ENCODE data around the gene HSD17B2.

DNA sequence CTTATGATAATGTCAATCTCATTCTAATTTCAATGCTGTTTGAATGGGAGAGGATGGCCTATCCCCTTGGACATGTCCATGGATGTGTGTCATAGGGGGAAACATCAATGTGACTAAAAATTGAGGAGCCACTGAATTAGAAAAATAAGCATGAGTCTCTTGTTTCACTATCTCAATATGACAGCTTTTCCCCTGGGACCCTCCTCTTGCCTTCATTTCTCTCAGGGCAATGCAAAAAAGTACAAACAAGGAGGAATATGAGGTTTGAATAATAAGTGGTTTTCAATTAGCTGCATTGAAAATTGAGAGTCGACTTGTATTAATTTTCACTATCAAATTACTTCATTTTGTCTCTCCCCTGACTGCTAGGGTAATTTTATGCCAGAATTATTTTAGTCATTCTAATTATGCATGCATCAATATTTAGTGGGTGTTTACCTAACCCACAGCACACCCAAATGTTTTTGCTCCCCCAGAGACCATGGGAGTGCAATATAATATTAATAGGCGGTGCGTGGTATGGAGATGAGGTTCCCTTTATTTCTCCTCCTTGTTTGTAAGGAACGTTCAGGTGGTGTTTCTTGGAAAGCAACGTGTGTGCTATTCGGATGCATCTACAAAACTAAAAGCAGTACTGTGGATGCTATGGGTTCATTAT lies 17.0 kb upstream of the HSD17B2 start:
- TF ChIP-seq, protein P1, sequence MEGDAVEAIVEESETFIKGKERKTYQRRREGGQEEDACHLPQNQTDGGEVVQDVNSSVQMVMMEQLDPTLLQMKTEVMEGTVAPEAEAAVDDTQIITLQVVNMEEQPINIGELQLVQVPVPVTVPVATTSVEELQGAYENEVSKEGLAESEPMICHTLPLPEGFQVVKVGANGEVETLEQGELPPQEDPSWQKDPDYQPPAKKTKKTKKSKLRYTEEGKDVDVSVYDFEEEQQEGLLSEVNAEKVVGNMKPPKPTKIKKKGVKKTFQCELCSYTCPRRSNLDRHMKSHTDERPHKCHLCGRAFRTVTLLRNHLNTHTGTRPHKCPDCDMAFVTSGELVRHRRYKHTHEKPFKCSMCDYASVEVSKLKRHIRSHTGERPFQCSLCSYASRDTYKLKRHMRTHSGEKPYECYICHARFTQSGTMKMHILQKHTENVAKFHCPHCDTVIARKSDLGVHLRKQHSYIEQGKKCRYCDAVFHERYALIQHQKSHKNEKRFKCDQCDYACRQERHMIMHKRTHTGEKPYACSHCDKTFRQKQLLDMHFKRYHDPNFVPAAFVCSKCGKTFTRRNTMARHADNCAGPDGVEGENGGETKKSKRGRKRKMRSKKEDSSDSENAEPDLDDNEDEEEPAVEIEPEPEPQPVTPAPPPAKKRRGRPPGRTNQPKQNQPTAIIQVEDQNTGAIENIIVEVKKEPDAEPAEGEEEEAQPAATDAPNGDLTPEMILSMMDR (IDR thresholded peaks at IDR 0.05 in 4 of 5, conservative IDR thresholded peaks at IDR 0.05 in 1 of 5) = no peak
- TF ChIP-seq POLR2A (IDR thresholded peaks at IDR 0.05) = no peak

All from gastrocnemius medialis (tissue), 4 donors.